HG02938 (cell line): ENCODE data around the gene PYCR2.
"Not testable (repeated sequence)": the region's sequence is repeated elsewhere in the genome, so short reads cannot be mapped to it uniquely, and the experiment has no call there.

Experiments
- ATAC-seq: cut with Tn5 transposase; IDR thresholded peaks from one replicate; pipeline ENCODE4 v1.9.1; 2021; ENCODE audit warnings: mild to moderate bottlenecking, moderate library complexity; ENCODE audit not compliant: unreplicated experiment

Gene PYCR2

GRCh38 chr1:225896494-225896893 is 27.6 kb downstream of the PYCR2 start:
- ATAC-seq, result no peak

- no peak for ATAC-seq
These were observed 31.7 kb downstream of the PYCR2 start for GRCh38 chr1:225892307-225892706.

DNA sequence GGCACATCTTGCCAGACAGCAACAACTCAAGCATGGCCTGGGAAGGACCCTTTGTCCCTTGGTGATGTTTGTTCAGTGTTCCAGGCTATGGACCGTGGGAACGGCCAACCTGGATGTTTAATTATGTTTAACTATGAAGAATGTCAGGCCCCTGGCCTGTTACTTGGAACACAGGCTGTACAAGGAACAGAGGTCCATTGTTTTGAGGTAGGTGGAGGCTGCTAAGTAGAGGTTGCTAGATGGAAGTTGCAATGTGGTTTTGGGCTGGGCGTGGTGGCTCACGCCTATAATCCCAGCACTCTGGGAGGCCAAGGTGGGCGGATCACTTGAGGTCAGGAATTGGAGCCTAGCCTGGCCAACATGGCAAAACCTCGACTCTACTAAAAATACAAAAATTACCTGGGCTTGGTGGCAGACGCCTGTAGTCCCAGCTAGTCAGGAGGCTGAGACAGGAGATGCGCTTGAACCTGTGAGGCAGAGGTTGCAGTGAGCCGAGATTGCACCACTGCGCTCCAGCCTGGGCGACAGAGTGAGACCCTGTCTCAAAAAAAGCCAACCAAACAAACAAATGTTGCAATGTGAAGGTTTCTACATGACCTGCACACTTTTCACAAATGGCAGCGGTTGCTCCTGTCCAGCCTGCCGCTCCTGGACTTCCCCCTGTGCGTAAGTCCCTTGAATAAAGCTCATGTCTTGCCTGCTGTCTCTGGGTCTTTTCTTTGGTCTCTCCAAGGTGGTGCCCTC is 32.6 kb downstream of the PYCR2 start:
- no peak for ATAC-seq

GRCh38 chr1:225890346-225891228 is 33.5 kb downstream of the PYCR2 start:
- ATAC-seq, result no peak

DNA sequence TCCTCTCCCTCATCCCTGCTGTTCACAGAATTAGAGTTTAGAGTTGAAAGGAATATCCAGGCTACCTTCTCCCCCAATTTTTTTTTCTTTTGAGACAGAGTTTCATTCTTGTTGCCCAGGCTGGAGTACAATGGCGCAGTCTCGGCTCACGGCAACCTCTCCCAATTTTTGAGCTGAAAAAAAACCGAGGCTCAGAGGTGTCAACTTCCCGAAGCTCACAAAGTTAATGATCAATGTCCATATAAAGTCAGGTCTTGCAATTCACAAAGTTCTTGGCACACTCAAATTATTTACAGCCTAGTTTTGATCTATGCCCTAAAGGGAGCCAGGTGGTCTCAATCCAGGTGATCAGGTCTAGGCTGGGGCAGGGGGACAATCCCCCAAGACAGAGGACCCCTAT is 34.3 kb downstream of the PYCR2 start:
- ATAC-seq, result no peak

DNA sequence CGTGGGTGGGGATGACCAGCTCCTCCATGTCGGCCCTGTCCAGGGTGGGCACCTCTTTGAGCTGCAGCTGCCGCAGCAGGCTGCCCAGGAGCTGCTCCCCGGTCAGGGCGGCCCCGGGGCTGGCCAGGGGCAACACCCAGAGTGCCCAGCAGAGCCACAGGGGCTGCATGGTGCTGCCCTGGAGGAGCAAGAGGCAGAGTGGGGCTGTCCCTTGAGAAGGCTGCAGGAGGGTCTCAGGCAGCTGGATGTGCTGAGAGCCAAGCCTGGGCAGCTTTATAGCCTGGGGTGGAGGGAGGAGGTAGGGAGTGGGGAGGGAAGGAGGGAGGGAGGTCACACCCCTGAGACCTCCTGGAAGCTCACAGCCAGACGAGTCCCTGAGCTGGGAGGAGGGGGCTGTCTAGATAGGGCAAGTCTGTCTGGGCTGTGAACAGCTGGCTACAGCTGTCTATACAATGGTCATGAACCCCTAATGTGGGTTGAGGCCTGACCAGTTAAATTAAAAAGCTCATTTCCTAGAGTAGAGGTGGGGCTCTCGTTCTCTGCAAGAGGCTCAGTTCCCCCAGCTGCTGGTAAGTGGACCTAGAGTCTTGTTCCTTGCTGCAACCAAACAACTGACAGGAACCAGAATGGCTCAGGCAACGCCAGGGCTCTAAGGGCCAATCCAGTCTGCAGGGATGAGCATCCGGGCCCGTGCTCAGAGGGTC is 35.0 kb downstream of the PYCR2 start, which contains the start of gene LEFTY1:
Gene LEFTY1 (minus strand): TSS at position 249 of the 704 bp plus-strand sequence. CDS start 80 bp downstream, at position 169.
- ATAC-seq, result no peak

GRCh38 chr1:225888289-225888897 is 35.7 kb downstream of the PYCR2 start:
- ATAC-seq, result no peak

- ATAC-seq, result not testable (repeated sequence)
These were observed 36.3 kb downstream of the PYCR2 start for GRCh38 chr1:225887554-225888288.

- ATAC-seq, result no peak
These were observed 37.1 kb downstream of the PYCR2 start for GRCh38 chr1:225887030-225887314.

- no peak for ATAC-seq
These were observed 37.7 kb downstream of the PYCR2 start for GRCh38 chr1:225886159-225887029.

- no peak for ATAC-seq
These were observed 38.7 kb downstream of the PYCR2 start for GRCh38 chr1:225885336-225885735.

- ATAC-seq, result no peak
These were observed 40.3 kb downstream of the PYCR2 start for GRCh38 chr1:225883616-225884265.

- ATAC-seq, result peak; percentile 21
These were observed 41.1 kb downstream of the PYCR2 start for GRCh38 chr1:225882694-225883615.

DNA sequence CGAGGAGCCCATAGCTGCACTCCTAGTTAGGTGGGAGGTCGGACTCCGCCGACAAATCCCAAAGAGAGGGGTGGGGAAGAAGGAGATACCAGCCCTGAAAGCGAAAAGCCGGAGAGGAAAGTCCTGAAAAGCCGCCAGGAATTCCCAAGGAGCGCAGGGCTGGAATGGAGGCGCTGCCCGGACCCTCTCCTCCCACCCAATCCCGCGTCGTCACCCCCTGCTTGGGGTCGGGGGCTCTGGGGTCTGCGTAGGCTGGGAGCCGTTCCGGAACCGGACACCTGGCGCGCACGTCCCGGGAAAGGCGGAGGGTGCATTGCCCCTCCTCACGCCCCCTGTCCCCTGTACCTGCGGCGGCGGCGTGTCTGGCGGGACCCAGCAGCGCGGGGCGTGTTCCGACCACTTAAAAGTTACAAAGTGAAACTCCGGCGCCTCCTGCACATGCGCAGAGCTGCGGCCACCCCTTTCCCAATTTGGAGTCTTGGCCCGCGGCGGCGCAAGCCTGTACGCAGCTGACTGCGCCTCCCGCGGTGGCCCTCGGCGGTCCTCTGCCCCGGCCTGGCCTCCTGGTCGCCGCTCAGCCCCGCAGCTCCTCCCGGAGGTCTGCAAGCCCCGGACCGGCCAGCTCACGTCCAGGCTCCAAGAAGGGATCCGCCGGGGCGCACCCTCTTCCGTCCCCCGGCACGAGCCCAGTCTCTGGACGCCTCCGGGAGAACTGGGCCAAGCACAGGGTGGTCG is 41.9 kb downstream of the PYCR2 start, which contains the start of gene TMEM63A:
Gene TMEM63A (minus strand): TSS at position 422 of the 735 bp plus-strand sequence. CDS start 4,800 bp downstream, outside the sequence.
- ATAC-seq, result peak; percentile 71

GRCh38 chr1:225881081-225881958 is 42.7 kb downstream of the PYCR2 start:
- ATAC-seq, result no peak

- ATAC-seq, result no peak
These were observed 43.4 kb downstream of the PYCR2 start for GRCh38 chr1:225880636-225881035.
